Stimulated activated CD4-positive, alpha-beta T cell treated with anti-CD3 and anti-CD28 coated beads, Interleukin-2, amount 100 ng/mL, for 24 hours (primary cell): ENCODE results near the gene XPNPEP2.

ENCODE experiments used
- DNase-seq, 2 donors: peaks; one replicate each; pipeline ENCODE4 v3.0.0-alpha.2; 2020

Gene XPNPEP2

DNA sequence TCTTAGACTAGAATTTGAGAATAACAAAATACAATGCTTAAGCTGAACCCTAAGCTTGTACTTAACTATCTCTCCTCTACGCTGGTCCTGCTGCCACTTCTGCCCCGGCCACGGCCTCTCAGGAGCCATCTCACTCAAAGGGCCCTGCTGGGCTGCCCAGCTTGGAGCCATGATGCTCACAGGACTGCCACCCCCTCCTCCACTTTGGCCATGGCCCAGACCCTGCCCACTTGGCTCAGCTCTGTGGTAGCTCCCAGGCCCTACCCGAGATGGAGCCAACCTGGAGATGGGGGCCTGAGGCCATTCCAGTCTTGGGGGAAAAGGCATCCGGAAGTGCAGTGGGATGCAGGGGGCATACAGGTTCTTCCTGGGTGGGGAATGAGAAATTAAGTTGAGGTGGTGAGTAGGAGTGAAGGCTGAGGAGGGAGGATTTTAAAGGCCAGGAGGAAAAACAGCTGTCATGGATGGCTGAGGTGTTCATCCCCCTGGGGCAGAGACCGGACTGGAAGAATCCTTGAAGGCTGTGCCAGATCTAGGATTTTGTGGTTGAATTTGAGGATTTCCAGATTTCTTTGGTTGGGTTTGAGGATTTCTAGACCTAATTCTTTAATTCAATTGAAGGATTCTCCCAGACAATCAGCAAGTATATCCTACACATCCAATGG is 41.8 kb downstream of the XPNPEP2 start:
- DNase-seq = no peak

DNA sequence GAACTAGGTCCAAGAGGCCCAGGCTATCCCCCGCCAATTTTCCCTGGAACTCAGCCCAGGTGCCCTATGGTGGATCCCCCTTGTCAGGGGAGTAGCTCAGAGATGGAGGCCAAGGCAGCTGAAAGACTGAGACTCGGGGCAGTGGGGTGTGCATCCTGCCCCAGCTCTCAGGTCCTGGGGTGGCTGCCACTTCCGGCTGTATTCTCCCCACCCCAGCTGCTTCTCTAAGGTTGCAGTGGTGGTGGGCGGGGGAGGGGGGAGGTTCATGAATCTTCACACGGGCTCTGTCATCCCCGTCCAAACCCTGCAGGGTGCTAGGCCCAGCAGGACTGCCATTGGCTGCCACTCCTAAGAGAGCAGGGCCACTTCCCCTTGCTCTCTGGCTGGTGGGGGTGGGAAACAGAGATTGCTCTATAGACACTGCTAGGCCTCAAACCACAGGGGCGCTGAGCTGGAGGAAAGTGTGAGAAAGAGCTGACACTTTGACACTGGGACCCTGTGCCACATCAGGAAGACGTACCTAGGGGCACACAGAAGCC is 42.4 kb downstream of the XPNPEP2 start:
- DNase-seq = peak; percentile 76 to 80

DNA sequence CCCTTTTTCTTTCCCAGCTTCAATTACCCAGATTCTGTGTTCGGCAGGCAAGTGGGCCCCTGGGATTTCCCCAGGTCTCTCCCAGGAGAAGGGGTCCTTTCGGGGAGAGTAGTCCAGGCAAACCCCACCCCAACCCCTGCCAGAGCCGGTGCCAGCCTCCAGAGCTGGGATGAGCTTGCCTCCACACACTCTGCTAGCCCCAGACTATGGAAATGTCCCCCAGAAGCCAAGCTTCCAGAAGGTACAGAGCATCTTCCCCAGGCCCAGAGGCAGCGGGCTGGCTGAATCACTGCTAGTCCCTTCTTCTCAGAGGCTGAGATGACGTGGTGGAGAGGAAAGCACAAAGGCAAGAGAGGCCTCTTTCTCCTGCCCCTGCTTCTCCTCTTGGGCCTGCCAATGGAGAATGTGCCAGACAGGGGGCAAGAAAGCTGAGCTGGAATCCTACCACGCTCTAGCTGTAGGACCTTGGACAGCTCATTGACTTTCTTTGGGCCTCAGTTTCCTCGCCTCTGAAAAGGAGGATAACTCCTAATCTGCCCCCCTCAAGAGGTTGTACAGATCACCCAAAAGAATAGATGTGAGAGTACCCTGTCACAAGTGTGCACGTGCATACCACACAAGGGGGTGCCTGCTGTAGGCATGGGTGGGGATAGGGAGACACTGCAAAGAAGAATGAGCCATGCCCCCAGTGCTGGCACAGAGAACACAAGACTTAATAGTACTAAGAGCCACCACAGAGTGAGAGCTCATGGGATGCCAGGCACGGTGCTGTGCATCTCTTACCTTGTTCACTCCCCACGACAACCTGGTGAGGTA is 43.1 kb downstream of the XPNPEP2 start:
- peak; percentile 45 to 47 for DNase-seq

DNA sequence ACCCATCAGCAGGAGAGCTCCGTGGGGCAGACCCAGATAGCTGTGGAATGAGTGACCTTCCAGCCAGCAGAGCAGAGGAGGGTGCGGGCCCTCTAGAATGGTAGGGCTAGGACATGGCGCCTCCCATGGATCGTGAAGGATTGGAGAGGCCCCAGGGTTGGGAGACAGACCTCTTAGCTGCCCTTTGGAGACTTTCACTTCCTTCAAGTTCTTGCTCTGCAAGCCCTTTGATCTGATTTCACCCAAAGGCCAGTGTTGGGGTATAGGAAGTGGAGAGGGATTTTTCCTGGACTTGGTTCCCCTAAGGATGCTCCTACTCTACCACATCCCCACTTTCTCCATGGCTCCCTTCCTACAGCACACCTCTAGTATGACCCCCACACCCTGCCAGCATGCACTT is 43.9 kb downstream of the XPNPEP2 start:
- no peak for DNase-seq

DNA sequence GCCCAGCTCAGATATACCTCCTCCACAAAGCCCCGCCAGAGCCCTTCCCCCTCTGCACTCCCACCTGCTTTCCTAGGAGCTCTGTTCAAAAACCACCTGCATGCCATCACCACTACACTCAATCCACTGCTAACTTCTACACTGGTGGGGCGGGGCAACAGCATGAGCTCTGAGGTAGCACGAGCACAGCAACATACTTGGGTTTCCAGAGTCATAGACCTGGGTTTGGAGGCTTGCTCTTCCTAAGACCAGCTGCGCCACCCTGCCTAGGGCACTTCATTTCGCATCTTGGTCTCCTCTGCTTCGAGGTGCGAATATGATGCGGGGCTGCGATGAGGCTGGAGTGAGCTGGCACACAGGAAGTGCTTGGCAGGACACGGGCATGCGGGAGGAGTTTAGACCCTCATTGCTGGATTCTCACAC is 44.5 kb downstream of the XPNPEP2 start:
- DNase-seq = no peak

DNA sequence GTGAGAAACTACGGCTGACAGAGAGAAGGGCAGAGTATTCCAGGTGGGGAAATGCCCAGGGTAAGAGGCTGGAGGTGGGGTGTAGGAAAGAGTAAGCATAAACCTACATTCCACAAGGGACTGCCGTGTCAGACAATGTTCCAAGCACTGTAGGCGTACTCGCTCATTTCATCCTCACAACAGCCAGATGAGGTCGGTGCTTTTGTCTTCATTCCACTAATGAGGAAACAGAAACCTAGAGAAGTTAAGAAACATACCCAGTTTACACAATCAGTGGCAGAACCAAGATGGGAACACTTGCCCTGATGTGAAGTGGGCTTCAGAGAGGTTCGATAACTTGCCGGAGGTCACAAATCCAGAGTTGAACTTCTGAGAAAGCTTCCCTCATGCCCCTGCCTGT is 45.6 kb downstream of the XPNPEP2 start:
- no peak for DNase-seq

DNA sequence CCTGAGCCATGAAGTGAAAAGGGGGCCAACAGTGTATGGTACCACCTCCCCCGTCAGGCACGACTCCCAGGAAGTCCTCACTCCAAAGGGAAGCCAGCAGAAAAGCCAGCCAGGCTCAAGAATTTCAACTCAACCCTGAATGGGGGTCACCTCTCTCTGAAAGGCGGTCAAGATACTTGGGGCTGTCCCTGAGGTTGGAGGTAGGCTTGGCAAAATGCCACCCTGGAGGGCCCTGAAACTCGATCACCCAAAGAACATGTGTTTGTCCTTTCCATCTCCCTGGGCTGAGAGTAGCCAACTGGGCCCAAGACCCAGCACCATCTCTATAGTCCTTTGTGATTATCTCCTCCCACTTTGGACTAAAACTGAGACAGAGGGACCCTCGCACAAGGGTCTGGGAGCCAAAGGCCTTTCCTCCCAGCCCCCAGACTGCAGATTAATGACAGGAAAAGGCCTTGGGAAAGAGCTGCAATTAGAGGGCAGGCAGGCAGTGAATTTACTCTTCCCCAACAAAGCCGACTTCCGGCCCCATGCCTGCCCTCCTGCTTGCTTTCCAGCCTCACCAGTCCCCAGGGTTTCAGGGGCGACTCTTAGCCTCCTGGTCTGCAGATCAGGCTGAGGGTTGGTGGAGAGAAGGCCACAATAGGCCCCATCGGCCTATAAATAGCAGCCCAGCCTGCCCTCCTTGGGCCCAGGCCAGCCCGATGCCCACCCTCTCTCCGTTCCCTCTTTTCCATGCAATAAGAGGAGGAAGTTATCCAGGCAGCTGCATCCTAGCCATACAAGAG is 46.6 kb downstream of the XPNPEP2 start:
- no peak for DNase-seq

DNA sequence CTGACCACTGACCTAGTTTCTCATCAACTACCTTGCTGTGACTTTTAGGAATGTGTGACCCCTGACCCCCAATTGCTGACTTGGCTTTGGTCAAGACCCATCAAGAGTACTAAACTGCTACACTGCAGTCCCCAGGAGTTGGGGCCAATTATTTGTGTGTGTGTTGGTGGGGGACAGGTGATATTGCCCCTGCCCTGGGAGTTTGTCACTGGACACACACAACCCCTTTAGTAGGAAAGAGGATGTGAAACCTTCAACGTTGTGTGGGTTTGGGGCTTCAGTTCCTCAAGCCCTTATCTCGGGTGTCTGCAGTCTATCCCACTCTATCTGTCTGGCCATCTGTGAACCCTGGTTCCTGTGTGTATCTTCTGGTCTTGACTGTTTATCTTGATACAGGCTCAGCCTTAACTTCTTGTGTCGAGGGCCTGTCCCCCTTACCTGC is 47.5 kb downstream of the XPNPEP2 start:
- no peak for DNase-seq

DNA sequence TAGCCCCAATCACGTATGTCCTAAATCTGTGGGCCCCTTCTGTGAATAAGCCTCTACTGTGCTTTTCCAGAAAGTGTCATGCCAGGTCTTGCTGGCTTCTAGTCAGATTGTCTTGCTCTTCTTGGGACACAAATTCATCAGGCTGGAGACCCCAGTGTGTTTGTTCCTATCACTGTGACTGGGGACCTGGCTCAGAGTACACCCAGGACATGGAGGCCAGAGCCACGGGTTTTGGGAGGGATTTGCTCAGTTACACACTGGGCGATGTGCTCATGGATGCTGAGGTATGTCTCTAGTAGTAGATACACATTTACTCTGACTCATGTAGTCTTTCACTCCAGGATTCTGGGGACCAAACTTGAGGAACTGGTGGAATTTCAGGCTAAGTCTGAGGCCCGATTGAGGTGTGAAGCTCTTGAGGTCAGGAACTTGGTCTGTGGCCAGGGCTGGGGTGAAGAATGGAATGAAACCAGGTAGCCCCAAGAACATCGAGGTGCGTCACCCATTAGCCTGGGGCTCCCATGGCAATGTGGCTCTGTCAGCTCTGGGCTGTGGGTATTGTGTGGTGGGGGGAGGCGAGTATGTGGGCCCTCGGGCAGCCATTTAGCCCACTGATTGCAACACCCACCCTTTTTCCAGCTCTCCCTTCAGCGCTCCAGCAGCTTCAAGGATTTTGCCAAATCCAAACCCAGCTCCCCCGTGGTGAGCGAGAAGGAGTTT is 48.7 kb downstream of the XPNPEP2 start:
- no peak for DNase-seq

DNA sequence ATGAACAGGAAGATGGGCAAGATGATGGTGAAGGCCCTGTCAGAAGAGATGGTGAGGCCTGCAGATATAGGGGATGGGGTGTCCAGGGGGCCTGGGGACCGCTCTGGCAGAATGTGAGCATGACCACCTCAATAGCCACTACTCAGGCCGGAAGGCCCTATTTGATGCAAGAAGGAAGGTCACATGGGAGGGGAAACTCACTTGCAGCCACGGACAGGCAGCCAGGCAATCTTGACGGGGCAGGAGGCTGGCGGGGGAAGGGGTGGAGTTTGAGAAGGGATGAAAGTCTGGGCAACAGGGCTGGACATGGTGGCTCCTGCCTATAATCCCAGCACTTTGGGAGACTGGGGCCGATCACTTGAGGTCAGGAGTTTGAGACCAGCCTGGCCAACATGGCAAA is 49.7 kb downstream of the XPNPEP2 start:
- no peak for DNase-seq

DNA sequence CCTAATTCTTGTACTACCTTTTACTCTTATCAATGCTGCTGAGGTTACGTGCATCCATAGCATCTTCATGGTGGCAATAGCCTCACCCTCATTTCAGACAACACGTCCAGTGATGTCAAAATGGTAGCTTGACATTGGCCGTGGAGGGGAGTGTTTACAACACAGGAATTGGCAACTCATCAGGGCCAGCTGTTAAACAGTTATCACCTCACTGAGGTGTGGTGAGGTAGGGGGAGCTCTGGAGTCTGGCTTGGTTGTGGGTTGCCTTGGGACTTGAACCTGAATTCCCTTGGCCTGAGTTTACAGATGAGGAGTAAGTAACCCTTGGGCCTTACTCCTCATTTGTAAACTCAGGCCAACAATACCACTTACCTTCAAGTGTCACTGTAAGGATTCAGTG is 51.4 kb downstream of the XPNPEP2 start:
- no peak for DNase-seq

DNA sequence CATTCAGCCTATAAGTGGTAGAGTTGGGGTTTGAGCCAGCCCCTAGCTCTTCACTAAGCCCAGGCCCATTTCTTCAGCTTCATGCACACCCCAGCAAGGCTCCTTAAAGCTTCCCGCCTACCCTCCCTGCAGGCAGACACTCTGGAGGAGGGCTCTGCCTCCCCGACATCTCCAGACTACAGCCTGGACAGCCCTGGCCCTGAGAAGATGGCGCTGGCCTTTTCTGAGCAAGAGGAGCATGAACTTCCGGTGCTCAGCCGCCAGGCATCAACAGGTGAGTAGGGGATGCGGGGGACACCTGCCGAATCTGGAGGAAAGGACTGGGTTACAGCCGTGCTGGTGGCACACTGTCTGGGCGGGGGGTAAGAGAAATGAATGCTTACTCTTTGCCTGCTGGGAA is 52.0 kb downstream of the XPNPEP2 start:
- no peak for DNase-seq

DNA sequence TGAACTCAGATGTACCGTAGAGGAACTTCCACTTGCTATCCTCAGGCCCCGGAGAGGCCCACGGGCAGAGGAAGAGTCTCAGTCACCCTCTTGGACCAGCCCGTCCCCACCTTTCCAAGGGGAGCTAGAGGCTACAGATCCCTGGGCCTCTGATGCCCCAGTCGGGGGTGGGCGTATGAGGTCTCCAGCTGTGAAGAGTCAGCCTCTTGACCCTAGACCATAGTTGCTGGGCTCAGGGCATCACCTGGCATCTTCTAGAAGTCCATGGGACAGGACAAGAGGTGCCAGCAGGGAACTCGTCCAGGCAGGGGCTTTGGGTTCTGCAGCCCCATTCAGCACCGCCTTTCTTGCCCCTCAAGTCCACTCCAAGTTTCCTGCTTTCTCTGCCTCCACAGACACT is 52.6 kb downstream of the XPNPEP2 start:
- DNase-seq = no peak

DNA sequence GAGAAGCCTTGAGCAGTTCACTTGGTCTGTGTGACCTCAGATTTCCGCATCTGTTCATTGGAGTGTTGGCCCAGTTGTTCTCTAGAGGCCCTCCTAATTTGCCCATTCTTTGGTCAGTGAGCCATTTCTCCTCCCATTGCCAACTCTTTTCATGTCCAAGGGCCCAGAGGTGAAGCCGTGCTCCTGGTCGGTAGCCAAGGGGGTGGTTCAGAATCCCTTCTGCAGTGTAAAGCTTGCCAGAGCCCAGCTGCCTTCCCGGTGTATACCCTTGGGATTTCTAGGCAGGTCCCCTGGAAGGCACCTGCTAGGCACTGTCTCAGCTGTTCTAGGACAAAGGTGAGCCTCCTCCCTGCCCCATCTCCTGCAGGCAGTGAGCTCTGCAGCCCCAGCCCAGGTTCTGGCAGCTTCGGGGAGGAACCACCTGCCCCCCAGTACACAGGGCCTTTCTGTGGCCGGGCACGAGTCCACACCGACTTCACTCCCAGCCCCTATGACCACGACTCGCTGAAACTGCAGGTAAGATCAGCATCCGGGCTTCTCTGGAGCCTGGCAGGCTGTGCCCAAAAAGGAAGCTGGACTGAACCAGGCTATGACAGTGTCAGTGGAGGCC is 53.3 kb downstream of the XPNPEP2 start:
- no peak for DNase-seq

DNA sequence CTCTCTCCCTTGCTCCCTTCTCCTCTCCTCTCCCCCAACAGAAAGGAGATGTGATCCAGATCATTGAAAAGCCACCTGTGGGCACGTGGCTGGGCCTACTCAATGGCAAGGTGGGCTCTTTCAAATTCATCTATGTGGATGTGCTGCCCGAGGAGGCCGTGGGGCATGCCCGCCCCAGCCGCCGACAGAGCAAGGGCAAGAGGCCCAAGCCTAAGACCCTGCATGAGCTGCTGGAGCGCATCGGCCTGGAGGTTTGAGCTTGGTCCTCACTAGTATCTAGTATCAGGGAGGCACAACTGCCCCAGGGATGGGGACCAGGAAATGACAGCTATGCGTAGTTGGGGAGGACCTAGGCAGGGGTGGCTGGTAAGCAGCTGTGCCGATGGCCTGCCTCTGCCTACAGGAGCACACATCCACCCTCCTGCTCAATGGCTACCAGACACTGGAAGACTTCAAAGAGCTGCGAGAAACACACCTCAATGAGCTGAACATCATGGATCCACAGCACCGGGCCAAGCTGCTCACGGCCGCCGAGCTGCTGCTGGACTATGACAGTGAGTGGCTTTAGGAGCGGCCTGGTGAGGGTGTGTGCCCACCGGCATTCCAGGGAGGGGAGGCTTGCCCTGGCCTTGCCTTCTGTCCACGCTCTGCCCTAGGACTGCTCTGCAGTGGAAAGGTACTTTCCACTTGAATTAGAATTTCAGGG is 54.0 kb downstream of the XPNPEP2 start:
- DNase-seq = no peak

DNA sequence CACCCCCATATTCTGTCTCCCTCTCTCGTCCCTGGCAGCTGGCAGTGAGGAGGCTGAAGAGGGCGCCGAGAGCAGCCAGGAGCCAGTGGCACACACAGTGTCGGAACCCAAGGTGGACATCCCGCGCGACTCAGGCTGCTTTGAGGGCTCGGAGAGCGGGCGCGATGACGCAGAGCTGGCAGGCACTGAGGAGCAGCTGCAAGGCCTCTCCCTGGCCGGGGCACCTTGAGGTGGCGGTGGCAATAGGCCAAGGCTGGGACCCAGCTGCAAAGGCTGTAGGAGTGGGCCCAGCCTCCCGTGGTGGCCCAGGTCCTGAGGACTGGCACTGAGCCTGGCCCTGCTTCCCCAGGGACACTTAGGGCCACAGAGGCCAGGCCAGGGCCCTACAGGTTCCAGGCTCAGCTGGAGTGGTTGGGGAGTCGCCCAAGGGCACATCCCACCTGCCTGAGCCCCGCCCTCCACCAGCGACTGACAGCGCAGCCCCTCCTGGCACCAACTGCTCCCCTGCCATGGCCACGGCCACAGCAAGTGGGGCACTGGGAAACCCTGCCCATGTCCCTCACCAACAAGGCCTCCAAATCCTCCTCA is 54.9 kb downstream of the XPNPEP2 start:
- DNase-seq = no peak

DNA sequence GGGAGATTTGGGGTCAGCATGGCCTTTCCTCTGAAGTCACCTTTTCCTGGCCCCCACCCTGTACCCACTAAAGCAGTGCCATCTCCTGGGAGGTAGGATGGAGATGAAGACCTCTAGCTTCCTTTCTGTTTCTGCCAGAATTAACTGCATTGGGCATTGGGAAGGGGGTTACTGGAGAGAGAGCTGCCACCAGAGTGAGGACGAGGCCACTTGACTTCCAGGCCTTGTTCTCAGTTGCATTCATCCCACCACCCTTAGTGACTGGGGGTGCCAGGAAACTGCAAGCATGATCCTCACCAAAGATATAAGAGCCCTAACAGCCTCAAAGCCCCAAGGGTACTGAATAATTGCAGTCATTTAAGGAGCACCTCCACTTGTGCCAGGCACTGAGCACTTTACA is 56.8 kb downstream of the XPNPEP2 start:
- no peak for DNase-seq

DNA sequence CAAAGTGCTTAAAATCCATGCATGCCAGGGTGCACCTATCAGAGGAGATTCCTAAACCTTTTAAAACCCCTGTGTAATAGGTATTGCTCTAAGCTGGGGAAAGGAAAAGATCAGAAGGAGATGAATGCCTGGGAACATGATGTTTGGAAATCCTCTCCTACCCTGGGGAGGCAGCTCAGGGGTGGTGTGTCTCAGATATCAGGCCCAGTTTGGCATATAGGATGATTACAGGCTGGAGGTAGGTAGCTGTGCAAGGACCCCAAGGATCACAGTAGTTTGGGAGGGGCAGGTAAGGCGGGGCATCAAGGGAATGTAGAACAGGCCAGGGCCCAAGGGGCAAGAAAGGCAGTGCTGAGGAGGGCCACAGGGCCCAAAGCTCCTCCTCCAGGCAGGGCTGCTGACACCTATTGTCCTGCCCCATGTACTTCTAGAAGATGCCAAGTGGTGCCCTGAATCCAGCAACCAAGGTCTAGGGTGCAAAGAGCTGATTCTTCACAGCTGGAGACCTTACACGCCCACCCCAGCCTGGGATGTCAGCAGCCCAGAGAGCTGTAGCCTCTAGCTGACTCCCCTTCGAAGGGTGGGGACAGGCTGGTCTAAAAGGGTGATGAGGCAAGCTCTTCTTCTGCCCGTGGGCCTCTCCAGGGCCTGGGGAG is 58.6 kb downstream of the XPNPEP2 start:
- no peak for DNase-seq

DNA sequence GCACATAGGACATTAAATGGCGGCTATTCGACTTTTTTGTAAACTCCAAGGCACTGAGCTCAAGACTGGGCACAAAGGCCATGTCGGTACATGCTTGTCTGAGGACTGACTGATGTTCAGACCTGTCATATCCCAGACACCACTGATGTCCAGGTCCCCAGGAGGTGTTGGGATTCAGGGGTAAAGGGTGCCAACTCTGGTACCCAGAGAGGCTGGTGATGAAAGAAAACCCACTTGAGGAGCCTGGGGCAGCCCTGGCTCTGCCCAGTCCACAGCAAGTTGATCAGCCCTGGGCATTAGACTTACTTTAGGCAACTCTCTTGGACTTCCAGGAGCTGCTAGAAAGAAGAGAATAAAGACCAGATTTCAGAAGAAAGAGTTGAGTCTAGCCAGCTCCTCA is 59.7 kb downstream of the XPNPEP2 start:
- no peak for DNase-seq

DNA sequence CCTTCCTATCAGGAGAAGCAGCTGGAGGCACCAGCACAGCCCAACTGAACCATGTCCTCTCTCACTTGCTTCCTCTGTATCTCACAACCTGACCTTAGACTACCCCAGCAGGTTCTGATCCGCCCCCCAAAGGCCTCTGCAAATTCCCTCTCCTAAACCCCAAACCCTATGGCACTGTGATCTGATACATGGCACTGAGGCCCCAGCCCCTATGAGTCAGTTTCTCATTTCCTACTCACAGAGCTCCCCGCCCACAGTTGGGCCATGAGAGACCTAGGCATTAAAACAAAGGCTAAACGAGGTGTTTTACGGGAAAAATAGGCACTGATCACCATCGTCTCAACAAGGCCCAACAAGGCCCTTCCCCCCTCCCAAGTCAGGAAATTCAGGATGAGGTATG is 60.1 kb downstream of the XPNPEP2 start:
- peak; percentile 50 to 51 for DNase-seq

DNA sequence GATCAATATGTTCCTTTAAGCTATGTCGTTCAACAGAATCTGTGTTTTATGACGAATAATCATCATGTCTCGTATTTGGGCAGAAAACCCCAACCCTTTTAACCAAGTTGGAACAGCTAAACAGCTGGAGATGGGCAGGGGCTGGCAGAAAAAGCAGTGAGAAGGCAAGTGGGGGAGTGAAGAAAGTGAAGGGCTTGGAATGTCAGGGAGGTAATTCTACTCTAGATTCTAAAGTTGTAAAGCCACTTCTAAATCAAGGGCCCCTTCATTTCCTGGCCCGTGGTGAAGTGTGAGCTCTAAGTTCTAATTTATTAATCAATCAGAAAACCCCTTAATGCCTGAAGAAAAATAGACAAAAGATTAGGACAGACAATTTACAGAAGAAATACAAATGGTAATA is 61.4 kb downstream of the XPNPEP2 start:
- no peak for DNase-seq
